Measurements from ENCODE around the gene CAMSAP2.

Gene CAMSAP2

DNA sequence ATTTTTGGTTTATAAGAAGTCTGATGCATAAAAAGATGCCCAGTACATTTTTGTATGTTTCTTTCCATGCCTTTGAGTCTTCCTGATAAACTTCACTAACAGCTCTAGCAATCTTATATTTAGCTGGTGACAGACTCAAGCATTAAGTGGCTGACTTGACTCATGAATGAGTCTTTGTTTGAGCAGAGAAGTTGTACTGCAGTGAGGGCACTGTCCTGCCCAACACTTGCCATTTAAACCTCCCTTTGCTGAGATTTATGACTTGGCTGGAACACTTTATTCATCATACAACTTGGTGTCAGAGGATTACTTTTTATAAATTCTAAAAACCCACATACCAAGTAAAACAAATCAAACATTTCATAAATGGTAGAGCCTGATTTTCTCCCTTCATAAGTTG lies 14.6 kb upstream of the CAMSAP2 start:
- TF ChIP-seq, protein P1, sequence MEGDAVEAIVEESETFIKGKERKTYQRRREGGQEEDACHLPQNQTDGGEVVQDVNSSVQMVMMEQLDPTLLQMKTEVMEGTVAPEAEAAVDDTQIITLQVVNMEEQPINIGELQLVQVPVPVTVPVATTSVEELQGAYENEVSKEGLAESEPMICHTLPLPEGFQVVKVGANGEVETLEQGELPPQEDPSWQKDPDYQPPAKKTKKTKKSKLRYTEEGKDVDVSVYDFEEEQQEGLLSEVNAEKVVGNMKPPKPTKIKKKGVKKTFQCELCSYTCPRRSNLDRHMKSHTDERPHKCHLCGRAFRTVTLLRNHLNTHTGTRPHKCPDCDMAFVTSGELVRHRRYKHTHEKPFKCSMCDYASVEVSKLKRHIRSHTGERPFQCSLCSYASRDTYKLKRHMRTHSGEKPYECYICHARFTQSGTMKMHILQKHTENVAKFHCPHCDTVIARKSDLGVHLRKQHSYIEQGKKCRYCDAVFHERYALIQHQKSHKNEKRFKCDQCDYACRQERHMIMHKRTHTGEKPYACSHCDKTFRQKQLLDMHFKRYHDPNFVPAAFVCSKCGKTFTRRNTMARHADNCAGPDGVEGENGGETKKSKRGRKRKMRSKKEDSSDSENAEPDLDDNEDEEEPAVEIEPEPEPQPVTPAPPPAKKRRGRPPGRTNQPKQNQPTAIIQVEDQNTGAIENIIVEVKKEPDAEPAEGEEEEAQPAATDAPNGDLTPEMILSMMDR (IDR thresholded peaks at IDR 0.05; ENCODE audit: low read depth, low read length), result no peak

DNA sequence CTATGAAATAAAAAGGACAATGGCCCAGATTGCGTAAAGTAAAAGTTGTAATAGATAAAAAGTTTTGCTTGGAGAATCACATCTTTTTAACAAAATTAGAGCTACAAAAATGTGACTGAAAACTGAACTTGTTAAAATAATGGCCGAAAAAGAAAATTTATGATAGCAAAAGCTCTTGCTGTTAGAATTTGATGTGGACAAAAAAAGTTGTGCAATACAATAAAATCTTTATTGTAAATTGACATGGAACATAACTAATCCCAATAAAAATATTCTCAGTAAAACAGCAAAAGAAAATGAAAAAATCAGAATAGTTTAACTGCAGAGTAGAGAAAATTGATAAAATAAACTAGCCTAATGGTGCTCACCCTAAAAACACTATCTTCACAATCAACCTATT lies 11.4 kb upstream of the CAMSAP2 start:
- H3K4me3 ChIP-seq (ENCODE audit: low read depth, low read length), result no peak overlapping the region

More for the DNA sequence above, 14.6 kb upstream of the CAMSAP2 start:
- H3K4me3 ChIP-seq (ENCODE audit: low read depth, low read length), result no peak overlapping the region

DNA sequence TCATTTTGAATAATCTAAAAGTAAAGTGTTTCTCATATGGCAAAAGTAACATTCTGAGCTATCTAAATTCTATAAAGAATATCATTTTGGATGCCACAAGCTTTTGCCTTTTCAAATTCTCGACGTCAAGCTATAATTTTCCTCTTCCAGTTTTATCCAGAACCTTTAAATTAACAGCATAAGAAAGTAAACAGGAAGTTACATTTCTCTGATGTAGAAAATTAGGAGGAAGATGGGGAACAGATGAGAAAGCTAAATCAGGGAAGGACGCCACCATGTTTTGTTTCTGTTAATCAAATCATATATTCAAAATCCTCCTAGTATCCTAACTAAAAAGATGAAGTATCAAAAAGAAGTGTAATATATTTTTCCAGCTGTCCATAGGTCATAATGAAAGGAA lies 8.8 kb upstream of the CAMSAP2 start:
- H3K4me3 ChIP-seq (ENCODE audit: low read depth, low read length), result no peak overlapping the region
- TF ChIP-seq, protein P1 (IDR thresholded peaks at IDR 0.05; ENCODE audit: low read depth, low read length), result no peak

More for the DNA sequence above, 11.4 kb upstream of the CAMSAP2 start:
- TF ChIP-seq, protein P1 (IDR thresholded peaks at IDR 0.05; ENCODE audit: low read depth, low read length), result no peak

DNA sequence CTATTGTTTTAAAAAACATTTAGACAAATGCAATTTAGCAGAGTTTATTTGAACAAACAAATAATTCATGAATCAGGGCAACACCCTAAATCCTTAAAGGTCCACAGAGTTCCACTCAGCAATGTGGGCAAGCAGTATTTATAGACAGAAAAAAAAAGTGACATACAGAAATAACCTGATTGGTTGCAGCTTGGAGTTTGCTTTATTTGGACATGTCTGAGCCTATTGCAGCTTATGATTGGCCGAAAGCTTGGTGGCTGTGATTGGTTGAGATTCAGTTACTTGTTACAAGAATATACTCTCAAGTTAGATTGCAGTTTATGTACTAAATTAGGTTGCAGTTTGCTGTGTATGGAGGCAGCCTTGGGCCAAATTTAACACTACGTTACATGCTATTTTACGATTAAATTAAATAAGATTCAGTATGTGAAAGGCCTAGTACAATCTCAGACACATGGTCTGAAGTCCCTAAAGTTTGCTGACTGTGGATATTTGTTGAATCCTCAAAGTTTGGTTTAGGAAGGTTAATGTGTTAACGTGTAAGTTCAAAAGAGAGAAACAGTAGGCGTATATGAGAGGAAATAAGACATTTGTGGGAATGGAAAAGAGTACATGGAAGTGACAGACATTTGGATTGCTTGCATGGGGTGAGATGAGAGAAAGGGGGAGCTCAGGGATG lies 6.9 kb upstream of the CAMSAP2 start:
- no peak overlapping the region for H3K4me3 ChIP-seq (ENCODE audit: low read depth, low read length)
- TF ChIP-seq, protein P1 (IDR thresholded peaks at IDR 0.05; ENCODE audit: low read depth, low read length), result no peak

DNA sequence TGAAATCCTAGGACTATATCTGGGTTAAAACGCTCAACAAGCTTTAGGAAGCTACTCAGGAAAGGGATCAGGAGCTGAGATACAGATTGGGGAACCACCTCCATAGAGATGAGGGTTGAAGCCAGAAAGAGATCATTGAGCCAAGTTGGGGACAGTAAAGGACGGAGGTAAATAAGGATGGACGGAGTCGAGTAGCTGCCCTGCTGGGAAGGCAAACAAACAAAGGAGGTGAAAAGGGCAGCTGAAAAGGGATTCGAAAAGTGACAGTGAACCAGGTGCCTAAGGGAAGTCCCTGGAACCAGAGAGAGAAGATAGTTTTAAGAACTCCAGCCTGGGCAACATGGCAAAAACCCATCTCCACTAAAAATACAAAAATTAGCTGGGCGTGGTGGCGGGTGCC lies 6.3 kb upstream of the CAMSAP2 start:
- H3K4me3 ChIP-seq (ENCODE audit: low read depth, low read length), result no peak overlapping the region
- TF ChIP-seq, protein P1 (IDR thresholded peaks at IDR 0.05; ENCODE audit: low read depth, low read length), result no peak

DNA sequence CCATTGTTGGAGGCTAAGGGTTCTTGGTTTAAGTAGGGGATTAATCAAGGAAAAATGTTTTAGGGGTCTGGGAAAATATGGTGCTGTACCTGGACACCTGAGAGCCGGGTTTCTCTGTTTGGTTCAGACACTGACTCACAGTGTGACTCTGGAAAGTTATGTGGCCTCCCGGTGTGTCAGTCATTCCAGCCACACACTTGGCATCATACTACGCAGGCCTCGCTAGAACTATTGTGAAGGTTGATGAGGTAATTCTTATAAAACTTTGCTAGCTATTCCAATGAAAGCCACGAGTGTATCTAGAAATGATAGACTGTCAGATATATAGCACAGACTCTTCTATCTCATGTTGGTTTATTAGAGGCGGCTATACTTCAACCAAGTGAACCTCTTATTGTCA lies 4.8 kb upstream of the CAMSAP2 start:
- TF ChIP-seq, protein P1 (IDR thresholded peaks at IDR 0.05; ENCODE audit: low read depth, low read length), result no peak
- H3K4me3 ChIP-seq (ENCODE audit: low read depth, low read length), result no peak overlapping the region

DNA sequence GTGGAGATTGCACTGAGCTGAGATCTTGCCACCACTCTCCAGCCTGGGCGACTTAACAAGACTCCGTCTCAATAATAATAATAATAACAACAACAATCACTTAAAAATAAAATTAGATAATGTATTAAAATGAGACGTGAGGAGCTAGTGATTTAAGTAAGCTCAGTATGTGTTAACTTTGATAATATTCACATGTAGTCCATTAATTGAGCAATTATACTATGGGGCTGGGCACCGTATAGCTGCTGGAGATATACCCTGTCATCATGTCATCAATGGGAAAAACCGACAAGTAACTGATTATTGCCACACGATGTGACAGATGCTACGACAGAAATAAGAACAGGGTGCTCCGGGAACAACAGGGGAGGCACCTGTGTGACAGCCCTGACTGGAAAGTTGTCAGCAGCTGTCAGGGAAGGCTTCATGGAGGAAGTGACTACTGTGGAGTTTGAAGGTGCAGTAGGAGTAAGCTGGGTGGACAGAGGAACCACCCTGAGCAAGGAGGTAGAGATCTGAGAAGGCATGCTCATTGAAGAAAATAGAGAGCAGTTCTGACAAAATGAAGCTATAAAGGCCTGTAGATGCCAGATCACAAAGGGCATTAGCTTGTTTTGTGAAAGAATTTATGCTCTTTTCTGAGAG lies 924 bp upstream of the CAMSAP2 start:
- TF ChIP-seq, protein P1 (IDR thresholded peaks at IDR 0.05; ENCODE audit: low read depth, low read length), result no peak
- peak overlapping the region; percentile 51 for H3K4me3 ChIP-seq (ENCODE audit: low read depth, low read length)

Data from WI38 (cell line).